ENCODE results near the gene TPK1. TPM values are rescaled to one million over a fixed set of nuclear protein-coding genes. Genes with fewer than 3 reads are reported as not detected.
"Not testable (repeated sequence)": the region's sequence is repeated elsewhere in the genome, so short reads cannot be mapped to it uniquely, and the experiment has no call there.

Gene TPK1
- total and polyA plus RNA-seq, 2 experiments from 2014 or later = 5.9 to 7.3 TPM

GRCh38 chr7:144731661-144732351 lies 104.0 kb downstream of the TPK1 start:
- Histone ChIP-seq H3K36me3 (no peaks in the 10 kb centered on the region), H3K27ac (no peak overlapping the region), H3K27me3 (no peaks in the 10 kb centered on the region), H3K4me1 (ENCODE audit: low read depth) (no peaks in the 10 kb centered on the region), H3K4me3 (no peak overlapping the region), H3K9me3 (ENCODE audit: low read depth) (no peaks in the 10 kb centered on the region)
- no peak for DNase-seq (ENCODE audit: low read depth in 1 of 2, low spot score in 1 of 2)
- no peak for TF ChIP-seq CTCF (IDR thresholded peaks at IDR 0.05; ENCODE audit: low read depth, low read length)

DNA sequence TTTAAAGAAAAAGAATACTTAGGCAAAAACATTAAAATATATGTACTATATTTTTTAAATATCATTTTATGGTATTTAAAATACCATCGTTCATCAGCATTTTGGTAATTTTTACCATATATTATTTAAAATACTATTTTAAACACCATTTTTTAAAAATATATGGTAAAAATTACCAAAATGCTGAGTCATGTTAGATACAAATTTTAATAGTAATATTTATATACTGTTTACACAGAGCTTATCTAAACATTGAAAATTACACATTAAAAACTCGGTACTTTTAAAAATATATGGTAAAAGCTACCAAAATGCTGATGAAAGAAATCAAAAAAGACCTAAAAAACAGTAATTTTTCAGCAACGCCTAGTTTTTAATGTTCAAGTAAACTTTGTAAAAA lies 105.6 kb downstream of the TPK1 start:
- Histone ChIP-seq H3K9me3 (ENCODE audit: low read depth) (no peaks in the 10 kb centered on the region), H3K4me1 (ENCODE audit: low read depth) (no peaks in the 10 kb centered on the region), H3K27me3 (no peaks in the 10 kb centered on the region), H3K27ac (no peak overlapping the region), H3K4me3 (no peak overlapping the region), H3K36me3 (no peaks in the 10 kb centered on the region)
- no peak for DNase-seq (ENCODE audit: low read depth in 1 of 2, low spot score in 1 of 2)
- no peak for TF ChIP-seq CTCF (IDR thresholded peaks at IDR 0.05; ENCODE audit: low read depth, low read length)

DNA sequence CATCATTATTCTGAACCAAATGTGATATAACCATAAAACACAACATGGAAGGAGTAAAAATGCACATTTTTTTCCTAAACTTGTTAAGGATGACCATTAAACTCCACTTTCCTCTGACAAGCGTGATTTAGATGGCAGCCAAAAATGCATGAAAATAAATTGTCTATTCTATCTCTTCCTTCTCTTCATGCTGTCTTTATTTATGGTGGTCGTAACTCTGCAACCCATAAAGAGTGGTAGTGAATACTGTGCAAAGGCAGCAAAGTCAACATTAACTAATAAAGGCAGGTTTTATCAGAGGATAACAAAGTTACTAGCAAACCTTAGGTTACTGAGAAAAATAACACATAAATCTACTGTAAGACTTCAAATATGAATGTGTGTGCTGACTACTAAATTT lies 106.6 kb downstream of the TPK1 start:
- Histone ChIP-seq H3K36me3 (no peaks in the 10 kb centered on the region), H3K4me3 (no peak overlapping the region), H3K27ac (no peak overlapping the region), H3K27me3 (no peaks in the 10 kb centered on the region), H3K9me3 (ENCODE audit: low read depth) (no peaks in the 10 kb centered on the region), H3K4me1 (ENCODE audit: low read depth) (no peaks in the 10 kb centered on the region)
- no peak for TF ChIP-seq CTCF (IDR thresholded peaks at IDR 0.05; ENCODE audit: low read depth, low read length)
- no peak for DNase-seq (ENCODE audit: low read depth in 1 of 2, low spot score in 1 of 2)

GRCh38 chr7:144728551-144728950 lies 107.3 kb downstream of the TPK1 start:
- peak in 1 of 2 donors; percentile 35 for DNase-seq (ENCODE audit: low read depth in 1 of 2, low spot score in 1 of 2)
- TF ChIP-seq CTCF (IDR thresholded peaks at IDR 0.05; ENCODE audit: low read depth, low read length) = no peak
- Histone ChIP-seq H3K36me3 (no peaks in the 10 kb centered on the region), H3K9me3 (ENCODE audit: low read depth) (no peaks in the 10 kb centered on the region), H3K27ac (no peak overlapping the region), H3K4me1 (ENCODE audit: low read depth) (no peaks in the 10 kb centered on the region), H3K4me3 (no peak overlapping the region), H3K27me3 (no peaks in the 10 kb centered on the region)

GRCh38 chr7:144726840-144727239 lies 109.0 kb downstream of the TPK1 start:
- not testable (repeated sequence) for H3K4me1 ChIP-seq (ENCODE audit: low read depth); H3K36me3 ChIP-seq; H3K27ac ChIP-seq; H3K4me3 ChIP-seq; H3K9me3 ChIP-seq (ENCODE audit: low read depth); H3K27me3 ChIP-seq; DNase-seq (ENCODE audit: low read depth in 1 of 2, low spot score in 1 of 2)

- H3K36me3 ChIP-seq = no peaks in the 10 kb centered on the region
- no peaks in the 10 kb centered on the region for H3K27me3 ChIP-seq
- DNase-seq (ENCODE audit: low read depth in 1 of 2, low spot score in 1 of 2) = no peak
- H3K27ac ChIP-seq = no peak overlapping the region
- H3K9me3 ChIP-seq (ENCODE audit: low read depth) = no peaks in the 10 kb centered on the region
- no peaks in the 10 kb centered on the region for H3K4me1 ChIP-seq (ENCODE audit: low read depth)
- H3K4me3 ChIP-seq = no peak overlapping the region
- TF ChIP-seq CTCF (IDR thresholded peaks at IDR 0.05; ENCODE audit: low read depth, low read length) = no peak
Observed at GRCh38 chr7:144725070-144725469, 110.8 kb downstream of the TPK1 start.

Data from cardiac muscle cell (in vitro differentiated cells and primary cell).